ENCODE results near the gene SLC16A1. TPM values are rescaled to one million over a fixed set of nuclear protein-coding genes. Genes with fewer than 3 reads are reported as not detected.

Gene SLC16A1
- total and polyA plus RNA-seq, 8 donors, result 14.5 to 33.0 (median 29.9) TPM

GRCh38 chr1:112991402-112992120 lies 35.6 kb upstream of the SLC16A1 start:
- no peaks in the 10 kb centered on the region for H3K9me3 ChIP-seq
- ATAC-seq (no peak), DNase-seq (no peak)
- no peaks in the 10 kb centered on the region for H3K36me3 ChIP-seq
- no peak overlapping the region for H3K27ac ChIP-seq
- H3K4me3 ChIP-seq, result no peak overlapping the region
- no peak for TF ChIP-seq CTCF (IDR thresholded peaks at IDR 0.05)
- no peaks in the 10 kb centered on the region for H3K4me1 ChIP-seq
- no peaks in the 10 kb centered on the region for H3K27me3 ChIP-seq
- intact Hi-C loops (cut with DNase I), result no loop called here

GRCh38 chr1:112990271-112990670 lies 34.3 kb upstream of the SLC16A1 start:
- no peak for TF ChIP-seq CTCF (IDR thresholded peaks at IDR 0.05)
- intact Hi-C loops (cut with DNase I), result no loop called here

GRCh38 chr1:112988367-112988766 lies 32.4 kb upstream of the SLC16A1 start:
- DNase-seq (no peak), ATAC-seq (no peak)
- no peak for TF ChIP-seq CTCF (IDR thresholded peaks at IDR 0.05)
- no peak overlapping the region for H3K27ac ChIP-seq
- no peaks in the 10 kb centered on the region for H3K27me3 ChIP-seq
- H3K36me3 ChIP-seq, result no peaks in the 10 kb centered on the region
- peaks cover 0 to 6% of the 10 kb centered on the region in 2 donors for H3K4me1 ChIP-seq
- H3K9me3 ChIP-seq, result no peaks in the 10 kb centered on the region
- intact Hi-C loops (cut with DNase I), result no loop called here
- H3K4me3 ChIP-seq, result no peak overlapping the region

More at GRCh38 chr1:112990271-112990670, 34.3 kb upstream of the SLC16A1 start:
- Histone ChIP-seq H3K27ac (no peak overlapping the region), H3K4me1 (no peaks in the 10 kb centered on the region), H3K9me3 (no peaks in the 10 kb centered on the region), H3K4me3 (no peak overlapping the region), H3K27me3 (no peaks in the 10 kb centered on the region), H3K36me3 (no peaks in the 10 kb centered on the region)
- ATAC-seq (no peak), DNase-seq (no peak)

GRCh38 chr1:112985123-112985522 lies 29.1 kb upstream of the SLC16A1 start:
- H3K27ac ChIP-seq, result no peak overlapping the region
- ATAC-seq, result no peak
- no peaks in the 10 kb centered on the region for H3K27me3 ChIP-seq
- H3K4me3 ChIP-seq, result no peak overlapping the region
- DNase-seq, result no peak
- peaks cover 0 to 22% of the 10 kb centered on the region in 2 donors for H3K4me1 ChIP-seq
- intact Hi-C loops (cut with DNase I), result no loop called here
- no peaks in the 10 kb centered on the region for H3K9me3 ChIP-seq
- TF ChIP-seq CTCF (IDR thresholded peaks at IDR 0.05), result no peak
- no peaks in the 10 kb centered on the region for H3K36me3 ChIP-seq

GRCh38 chr1:112983537-112984131 lies 27.6 kb upstream of the SLC16A1 start:
- Histone ChIP-seq H3K4me1 (peaks cover 0 to 22% of the 10 kb centered on the region in 2 donors), H3K27ac (no peak overlapping the region), H3K4me3 (no peak overlapping the region), H3K36me3 (no peaks in the 10 kb centered on the region), H3K27me3 (no peaks in the 10 kb centered on the region), H3K9me3 (no peaks in the 10 kb centered on the region)
- DNase-seq (no peak), ATAC-seq (no peak)
- TF ChIP-seq CTCF (IDR thresholded peaks at IDR 0.05), result no peak
- intact Hi-C loops (cut with DNase I), result no loop called here
